GM18499 (cell line): Measurements from ENCODE around the gene POLN.

Experiments used
- ATAC-seq: cut with Tn5 transposase; IDR thresholded peaks from one replicate; pipeline ENCODE4 v1.9.1; 2021; ENCODE audit warnings: moderate number of reproducible peaks; ENCODE audit not compliant: insufficient read depth, unreplicated experiment

Gene POLN

DNA sequence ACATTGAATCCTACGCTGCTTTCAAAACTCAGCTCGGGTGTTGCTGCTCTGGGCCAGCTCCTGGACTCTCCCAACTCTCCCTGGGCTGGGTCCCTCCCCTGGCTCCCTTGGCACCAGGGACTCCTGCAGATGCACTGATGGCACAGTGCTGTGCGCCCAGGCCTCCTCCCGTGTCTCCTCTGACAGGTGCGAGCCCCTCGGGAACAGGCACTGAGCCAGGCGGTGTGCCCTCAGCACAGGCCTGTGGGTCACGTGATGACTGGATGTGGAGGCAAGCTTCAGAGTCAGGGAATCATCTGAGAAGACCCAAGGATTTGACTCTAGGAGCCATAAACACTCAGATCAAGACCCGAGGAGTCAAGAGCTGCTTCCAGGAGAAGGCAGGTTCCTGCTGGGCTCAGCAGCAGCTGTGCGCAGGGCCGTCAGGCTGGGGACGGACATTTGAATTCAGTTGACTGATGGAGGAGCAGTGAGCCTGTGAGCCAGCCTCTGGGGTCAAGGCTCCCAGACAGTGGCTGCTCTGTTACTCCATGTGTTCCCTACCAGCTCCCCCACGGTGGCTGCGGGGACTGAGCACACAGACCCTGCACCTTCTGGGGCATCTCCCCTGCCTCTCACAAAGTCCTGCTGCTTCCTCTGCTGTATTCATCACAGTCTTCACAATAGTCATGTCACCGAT lies 149.8 kb downstream of the POLN start:
- no peak for ATAC-seq

- ATAC-seq = no peak
Measured at GRCh38 chr4:2090642-2091041, 151.3 kb downstream of the POLN start.

DNA sequence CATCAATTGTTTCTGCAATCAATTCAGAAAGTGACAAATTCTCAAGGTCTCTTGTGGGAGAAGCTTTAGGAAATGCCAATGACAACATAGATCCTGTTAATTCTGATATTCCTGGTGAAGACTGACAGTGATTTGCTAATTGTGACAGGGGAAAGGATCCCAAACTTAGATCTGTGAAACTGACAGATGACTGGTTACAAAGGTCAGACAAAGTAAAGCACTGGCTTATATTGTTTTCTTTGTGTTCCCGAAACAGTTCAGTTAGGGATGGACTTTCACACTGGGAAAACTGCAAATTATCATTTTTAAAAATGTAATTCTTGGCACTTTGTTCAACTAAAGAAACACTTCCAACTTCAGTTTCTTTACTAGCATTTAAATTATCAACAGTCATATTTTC lies 152.7 kb downstream of the POLN start:
- no peak for ATAC-seq

DNA sequence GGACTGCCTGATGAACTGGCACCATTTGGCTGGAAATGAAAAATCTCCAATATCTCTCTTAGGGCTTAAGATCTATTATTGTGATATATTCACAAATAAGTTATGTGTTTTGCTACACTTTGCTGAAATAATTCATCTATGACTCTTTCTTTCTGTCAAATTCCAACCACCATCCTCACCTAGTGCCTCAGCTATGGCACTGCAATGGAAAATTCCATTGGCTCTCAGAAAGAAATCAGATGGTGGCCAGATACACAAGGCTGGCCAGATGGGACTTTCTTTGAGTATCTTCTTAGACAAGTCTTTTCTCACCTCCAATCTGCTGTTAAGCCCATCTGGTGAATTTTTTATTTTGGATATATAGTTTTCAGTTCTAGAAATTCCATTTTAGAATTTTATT lies 154.8 kb downstream of the POLN start:
- ATAC-seq = no peak

DNA sequence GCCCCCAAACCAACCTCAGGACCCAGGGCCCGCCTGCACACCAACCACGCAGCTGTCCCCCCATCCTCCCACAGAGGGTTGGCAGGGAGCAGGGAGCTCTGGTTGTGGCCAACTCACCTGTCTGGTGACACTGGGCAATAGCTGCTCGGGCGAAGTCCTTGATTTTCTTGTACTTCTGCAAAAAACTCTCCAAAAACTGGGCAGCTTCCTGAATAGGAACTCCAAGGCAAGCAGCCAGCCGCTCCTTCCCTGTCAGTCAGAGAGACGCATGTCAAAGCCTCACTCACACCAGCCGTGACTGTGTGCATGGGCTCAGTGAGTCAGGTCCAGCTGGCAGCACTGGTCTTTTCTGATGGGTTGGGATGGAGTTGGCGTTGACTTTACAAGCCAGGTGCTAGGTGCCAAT lies 156.4 kb downstream of the POLN start:
- no peak for ATAC-seq

- no peak for ATAC-seq
Measured at GRCh38 chr4:2084316-2084715, 157.6 kb downstream of the POLN start.

- no peak for ATAC-seq
Measured at GRCh38 chr4:2083826-2084160, 158.1 kb downstream of the POLN start.

- no peak for ATAC-seq
Measured at GRCh38 chr4:2083116-2083825, 158.7 kb downstream of the POLN start.

- ATAC-seq = no peak
Measured at GRCh38 chr4:2082627-2083026, 159.3 kb downstream of the POLN start.

- no peak for ATAC-seq
Measured at GRCh38 chr4:2082118-2082517, 159.8 kb downstream of the POLN start.

DNA sequence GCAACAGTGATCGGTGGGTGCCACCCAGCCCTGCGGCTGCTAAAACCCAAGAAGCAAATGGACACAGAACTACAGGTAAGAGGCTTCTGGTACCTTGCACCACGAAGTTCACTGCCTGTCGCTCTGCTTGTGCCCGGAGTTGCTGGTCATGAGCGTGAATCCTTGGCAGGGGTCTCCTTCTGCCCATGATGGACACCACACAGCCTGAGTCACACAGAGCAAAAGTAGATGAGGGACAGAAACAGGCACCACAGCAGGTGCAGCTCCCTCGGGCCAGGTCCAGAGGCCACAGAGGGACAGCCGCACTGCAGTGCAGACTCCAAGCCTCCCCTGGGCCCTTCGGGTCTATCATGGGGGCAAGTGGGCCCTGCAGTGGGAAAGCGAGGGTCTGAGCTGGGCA lies 160.4 kb downstream of the POLN start:
- ATAC-seq = no peak

DNA sequence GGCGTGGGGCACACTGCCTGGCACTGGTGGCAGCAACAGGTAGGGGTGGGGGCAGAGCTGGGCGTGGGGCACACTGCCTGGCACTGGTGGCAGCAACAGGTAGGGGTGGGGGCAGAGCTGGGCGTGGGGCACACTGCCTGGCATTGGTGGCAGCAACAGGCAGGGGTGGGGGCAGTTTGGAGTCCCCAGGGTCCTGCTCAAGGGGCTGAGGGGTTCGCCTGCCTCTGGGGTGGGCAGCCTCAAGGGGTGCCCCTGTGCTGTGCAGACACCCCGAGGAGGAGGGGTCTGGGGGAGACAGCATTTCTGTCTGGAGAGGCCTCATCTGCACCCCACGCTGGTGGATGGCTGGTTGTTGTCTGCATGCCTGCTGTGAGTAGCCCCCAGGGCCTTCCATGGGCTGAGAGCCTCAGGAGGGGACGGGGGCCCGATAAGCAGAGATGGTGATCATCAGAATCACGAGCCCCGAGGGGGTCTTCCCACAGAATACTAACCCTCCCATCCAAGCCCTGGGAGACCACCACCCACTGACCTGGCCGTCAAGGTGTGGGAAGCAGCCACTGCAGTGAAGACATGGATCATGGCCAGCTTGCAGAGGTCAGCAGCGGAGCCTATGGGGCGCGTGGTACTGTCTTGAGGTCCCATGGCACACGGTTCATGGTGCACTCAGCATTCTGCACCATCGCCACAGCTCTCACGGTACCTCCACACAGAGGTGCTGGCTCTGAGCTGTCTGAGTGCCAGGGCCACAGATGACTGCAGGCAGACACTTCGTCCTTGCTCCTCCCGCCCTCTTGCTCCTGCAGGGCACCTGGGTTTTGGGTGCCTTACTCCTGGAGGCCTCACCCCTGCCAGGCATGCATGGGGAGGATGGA lies 161.3 kb downstream of the POLN start:
- no peak for ATAC-seq

- no peak for ATAC-seq
Measured at GRCh38 chr4:2079926-2080325, 162.0 kb downstream of the POLN start.

- no peak for ATAC-seq
Measured at GRCh38 chr4:2079006-2079405, 162.9 kb downstream of the POLN start.

DNA sequence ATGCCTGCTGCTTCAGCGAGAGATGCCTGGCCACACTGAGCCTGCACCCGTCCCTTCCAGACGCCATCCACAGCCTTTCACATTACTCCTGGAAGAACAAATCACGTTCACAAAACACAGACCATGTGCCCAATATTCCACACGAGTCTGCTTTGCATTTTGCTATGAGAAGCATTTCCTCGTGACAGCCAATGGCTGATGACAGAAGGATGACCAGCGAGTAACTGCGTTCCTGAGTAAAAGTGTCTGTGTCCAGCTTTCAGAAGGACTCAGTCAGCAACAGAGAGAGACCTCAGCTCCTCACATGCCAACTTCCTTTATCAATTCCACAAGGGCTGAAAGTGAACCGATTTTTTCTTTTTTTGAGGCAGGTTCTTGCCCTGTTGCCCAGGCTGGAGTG lies 163.3 kb downstream of the POLN start:
- ATAC-seq = no peak

GRCh38 chr4:2077537-2078460 lies 164.1 kb downstream of the POLN start:
- ATAC-seq = no peak

GRCh38 chr4:2076908-2077536 lies 164.9 kb downstream of the POLN start:
- ATAC-seq = no peak

DNA sequence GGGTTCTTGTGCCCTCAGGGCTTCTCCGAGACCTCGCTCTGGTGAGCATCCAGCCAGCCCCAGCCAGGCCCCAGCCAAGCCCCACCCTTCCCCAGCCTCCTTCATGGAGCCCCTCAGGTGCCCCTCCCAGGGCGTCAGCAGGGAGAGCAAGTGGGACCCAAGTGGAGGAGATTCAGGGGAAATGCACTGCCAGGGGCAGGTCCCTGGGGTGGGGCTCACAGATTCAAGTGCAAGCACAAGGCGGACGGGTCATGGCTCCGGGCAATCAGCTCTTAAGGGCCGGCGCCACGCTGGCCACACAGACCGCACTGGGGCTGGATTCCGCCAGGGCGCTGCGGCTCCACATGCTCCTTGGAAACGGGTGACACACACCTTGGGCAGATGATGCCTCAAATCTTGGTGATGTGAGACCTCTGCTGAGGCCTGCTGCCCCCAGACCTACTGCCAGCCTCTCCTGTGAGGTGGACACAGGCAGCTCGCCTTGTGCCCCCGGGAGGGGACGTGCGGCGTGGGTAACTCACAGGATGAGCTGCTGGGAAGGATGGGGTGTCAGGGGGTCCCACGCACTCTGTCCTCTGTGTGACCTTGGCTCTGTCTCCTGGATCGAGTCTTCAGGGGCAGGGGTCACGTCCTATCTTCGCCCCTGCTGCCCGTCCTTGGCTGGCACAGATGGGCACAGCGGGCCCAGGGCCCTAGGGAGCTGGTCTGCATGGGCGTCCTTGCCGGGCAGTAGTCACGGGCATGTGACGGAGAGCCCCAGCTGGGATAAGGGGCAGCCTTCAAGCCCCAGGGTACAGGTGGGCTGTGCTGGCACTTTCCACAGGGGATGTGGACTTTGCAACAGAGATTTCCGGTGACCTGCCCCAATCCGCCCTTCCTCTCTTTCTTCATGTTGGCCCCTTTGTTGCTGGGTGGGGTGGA lies 165.7 kb downstream of the POLN start:
- no peak for ATAC-seq
